ENCODE results near the gene MEGF9. TPM values are rescaled to one million over a fixed set of nuclear protein-coding genes. Genes with fewer than 3 reads are reported as not detected.

MEGF9 gene
- total and polyA plus RNA-seq, 2 of the 13 experiments (the other 11 are each of a cell fraction or from before 2014, with no cell fraction given) = 3.1 to 3.3 TPM

- TF ChIP-seq ARID5B (CRISPR knock-in tag; IDR thresholded peaks at IDR 0.05) (peak; percentile 35; the same call in 1 of the 2 replicates), RXRB (CRISPR knock-in tag; IDR thresholded peaks at IDR 0.05; ENCODE audit: borderline replicate concordance) (peak; percentile 27; the same call in 1 of the 2 replicates), SAFB2 (CRISPR knock-in tag; IDR thresholded peaks at IDR 0.05; ENCODE audit: borderline replicate concordance, low read depth) (no peak), NR0B2 (CRISPR knock-in tag; IDR thresholded peaks at IDR 0.05) (no peak), ZNF629 (CRISPR knock-in tag; conservative IDR thresholded peaks at IDR 0.05) (no peak), ZBTB20 (CRISPR knock-in tag; IDR thresholded peaks at IDR 0.05; ENCODE audit: borderline replicate concordance, low read depth) (no peak), CEBPG (CRISPR knock-in tag; IDR thresholded peaks at IDR 0.05) (no peak), NR2F6 (IDR thresholded peaks at IDR 0.05) (peak; percentile 61), NR2F6 (CRISPR knock-in tag; IDR thresholded peaks at IDR 0.05) (peak; percentile 52), ZMYM3 (CRISPR knock-in tag; IDR thresholded peaks at IDR 0.05) (no peak), PPARG (CRISPR knock-in tag; conservative IDR thresholded peaks at IDR 0.05) (peak; percentile 88), FOXO1 (CRISPR knock-in tag; IDR thresholded peaks at IDR 0.05) (no peak), BHLHE40 (IDR thresholded peaks at IDR 0.05; ENCODE audit: low read length) (no peak)
Observed at GRCh38 chr9:120646948-120647347, 67.3 kb downstream of the MEGF9 start (continued).
